ENCODE data around the gene IL36B.
A peak's percentile ranks its signal among the peaks of the same experiment; 100 is the strongest.

The IL36B gene

GRCh38 chr2:113078350-113078839, 25.7 kb upstream of the IL36B start:
- Mint-ChIP-seq H3K4me3 (no peak overlapping the region), H3K36me3 (ENCODE audit: low read depth) (no peaks in the 10 kb centered on the region), H3K27ac (peak overlapping the region; percentile 26), H3K4me1 (peaks cover 20% of the 10 kb centered on the region), H3K27me3 (ENCODE audit: low read depth, poor library complexity) (peaks cover 71% of the 10 kb centered on the region), H3K9me3 (no peaks in the 10 kb centered on the region)
- no peak for DNase-seq
- TF ChIP-seq CTCF (IDR thresholded peaks at IDR 0.05): no peak

- no peak overlapping the region for H3K27ac Mint-ChIP-seq
- H3K4me3 Mint-ChIP-seq: no peak overlapping the region
- H3K4me1 Mint-ChIP-seq: peaks cover 20% of the 10 kb centered on the region
- H3K27me3 Mint-ChIP-seq (ENCODE audit: low read depth, poor library complexity): peaks cover 70% of the 10 kb centered on the region
- TF ChIP-seq CTCF (IDR thresholded peaks at IDR 0.05): no peak
- no peaks in the 10 kb centered on the region for H3K9me3 Mint-ChIP-seq
- no peak for DNase-seq
- H3K36me3 Mint-ChIP-seq (ENCODE audit: low read depth): no peaks in the 10 kb centered on the region
These were observed 25.3 kb upstream of the IL36B start for GRCh38 chr2:113077921-113078320.

- H3K9me3 Mint-ChIP-seq: no peaks in the 10 kb centered on the region
- H3K27ac Mint-ChIP-seq: no peak overlapping the region
- H3K4me1 Mint-ChIP-seq: peaks cover 20% of the 10 kb centered on the region
- H3K36me3 Mint-ChIP-seq (ENCODE audit: low read depth): no peaks in the 10 kb centered on the region
- DNase-seq: no peak
- no peak for TF ChIP-seq CTCF (IDR thresholded peaks at IDR 0.05)
- H3K27me3 Mint-ChIP-seq (ENCODE audit: low read depth, poor library complexity): peaks cover 63% of the 10 kb centered on the region
- no peak overlapping the region for H3K4me3 Mint-ChIP-seq
These were observed 24.4 kb upstream of the IL36B start for GRCh38 chr2:113076954-113077669.

- Mint-ChIP-seq H3K4me3 (no peak overlapping the region), H3K27me3 (ENCODE audit: low read depth, poor library complexity) (peaks cover 55% of the 10 kb centered on the region), H3K27ac (no peak overlapping the region), H3K4me1 (peaks cover 20% of the 10 kb centered on the region), H3K36me3 (ENCODE audit: low read depth) (no peaks in the 10 kb centered on the region), H3K9me3 (no peaks in the 10 kb centered on the region)
- no peak for TF ChIP-seq CTCF (IDR thresholded peaks at IDR 0.05)
- no peak for DNase-seq
These were observed 22.9 kb upstream of the IL36B start for GRCh38 chr2:113075600-113075999.

- Mint-ChIP-seq H3K9me3 (no peaks in the 10 kb centered on the region), H3K27ac (no peak overlapping the region), H3K4me3 (no peak overlapping the region), H3K36me3 (ENCODE audit: low read depth) (no peaks in the 10 kb centered on the region), H3K4me1 (peaks cover 20% of the 10 kb centered on the region), H3K27me3 (ENCODE audit: low read depth, poor library complexity) (peaks cover 59% of the 10 kb centered on the region)
- no peak for TF ChIP-seq CTCF (IDR thresholded peaks at IDR 0.05)
- DNase-seq: no peak
These were observed 22.4 kb upstream of the IL36B start for GRCh38 chr2:113075030-113075429.

- no peaks in the 10 kb centered on the region for H3K36me3 Mint-ChIP-seq (ENCODE audit: low read depth)
These were observed 20.7 kb upstream of the IL36B start for GRCh38 chr2:113073325-113073834.

More at GRCh38 chr2:113073325-113073834, 20.7 kb upstream of the IL36B start:
- Mint-ChIP-seq H3K4me1 (peaks cover 15% of the 10 kb centered on the region), H3K27ac (no peak overlapping the region), H3K4me3 (no peak overlapping the region), H3K27me3 (ENCODE audit: low read depth, poor library complexity) (peaks cover 63% of the 10 kb centered on the region), H3K9me3 (no peaks in the 10 kb centered on the region)
- no peak for TF ChIP-seq CTCF (IDR thresholded peaks at IDR 0.05)
- no peak for DNase-seq

Data from nephron progenitor cell (in vitro differentiated cells).